GM21447 (cell line): ENCODE results near the gene EIF4E1B.

Experiments used
- ATAC-seq: cut with Tn5 transposase; IDR thresholded peaks from one replicate; pipeline ENCODE4 v1.9.1; 2021; ENCODE audit not compliant: unreplicated experiment

EIF4E1B gene

DNA sequence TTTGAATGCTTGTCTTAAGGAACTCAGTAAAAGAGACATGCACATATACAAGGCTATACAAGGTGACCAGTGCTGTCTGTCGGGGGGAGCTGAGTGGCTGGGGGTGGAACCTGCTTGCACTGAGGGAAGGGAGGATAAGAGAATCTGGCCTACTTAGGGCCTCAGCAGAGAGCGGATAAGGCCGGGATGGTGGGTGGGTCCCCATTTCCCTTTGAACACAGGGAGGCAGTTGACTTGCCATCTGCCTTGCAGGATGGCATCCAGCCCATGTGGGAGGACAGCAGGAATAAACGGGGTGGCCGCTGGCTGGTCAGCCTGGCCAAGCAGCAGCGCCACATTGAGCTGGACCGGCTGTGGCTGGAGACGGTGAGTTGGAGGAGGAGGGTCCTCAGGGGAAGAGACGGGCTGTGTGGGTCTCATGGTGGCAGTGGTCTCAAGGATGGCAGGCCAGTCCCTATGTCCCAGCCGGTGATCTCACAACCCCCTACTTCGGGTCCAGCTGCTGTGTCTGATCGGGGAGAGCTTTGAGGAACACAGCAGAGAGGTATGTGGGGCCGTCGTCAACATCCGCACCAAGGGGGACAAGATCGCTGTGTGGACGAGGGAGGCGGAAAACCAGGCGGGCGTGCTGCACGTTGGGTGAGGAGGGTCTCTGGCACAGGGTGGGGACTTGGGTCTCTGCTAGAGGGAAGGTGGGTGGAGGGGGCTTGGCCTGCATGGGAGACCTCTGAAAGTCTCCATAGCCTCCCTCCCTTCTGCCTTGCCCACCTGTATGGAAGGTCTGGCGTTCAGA lies 14.6 kb downstream of the EIF4E1B start:
- no peak for ATAC-seq

DNA sequence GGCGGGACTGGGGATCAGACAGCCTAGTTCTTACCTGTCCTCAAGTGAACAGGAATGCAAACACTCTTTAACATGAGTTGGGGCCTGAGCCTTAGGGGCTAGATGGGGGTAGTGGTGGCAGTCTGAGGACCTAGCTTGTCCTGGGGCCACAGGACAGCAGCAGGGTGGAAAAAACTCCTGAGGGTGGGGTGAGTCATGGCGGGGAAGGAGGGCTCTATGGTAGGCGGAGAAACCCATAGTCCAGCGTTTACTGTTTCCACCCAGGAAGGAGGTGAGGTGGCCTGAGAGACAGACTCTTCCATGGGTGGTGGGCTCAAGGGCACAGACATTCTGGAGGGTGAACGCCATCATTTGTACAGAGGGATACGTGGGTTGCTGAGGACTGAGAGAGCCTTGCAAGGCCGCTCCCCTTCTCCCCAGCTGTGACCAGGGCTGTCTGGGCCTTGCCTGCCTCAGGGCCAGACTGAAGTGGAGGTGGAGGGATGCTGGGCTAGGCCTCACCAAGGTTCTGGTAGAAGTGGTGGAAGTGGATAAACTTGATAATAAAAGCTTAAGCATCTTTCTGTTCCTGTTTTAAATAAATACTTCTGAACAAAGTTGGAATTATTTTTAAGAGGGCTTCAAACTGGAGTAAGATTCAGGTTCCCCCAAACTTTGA lies 15.7 kb downstream of the EIF4E1B start:
- ATAC-seq, result no peak

DNA sequence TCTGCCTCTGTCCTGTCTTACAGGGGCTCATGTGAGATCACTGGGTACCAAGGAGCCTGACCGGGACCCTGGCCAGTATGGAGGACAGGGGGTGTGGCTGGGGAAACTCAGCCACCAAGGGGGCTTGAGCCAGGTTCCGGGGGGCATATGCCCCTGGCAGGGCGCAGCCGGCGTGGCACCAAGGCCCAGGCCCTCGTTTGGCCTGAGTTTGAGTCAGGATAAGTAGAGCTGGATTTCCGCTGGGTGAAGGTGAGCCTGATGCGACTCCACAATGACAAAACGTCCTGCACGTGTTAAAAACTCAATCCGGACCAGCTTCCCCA lies 16.2 kb downstream of the EIF4E1B start:
- ATAC-seq, result no peak

DNA sequence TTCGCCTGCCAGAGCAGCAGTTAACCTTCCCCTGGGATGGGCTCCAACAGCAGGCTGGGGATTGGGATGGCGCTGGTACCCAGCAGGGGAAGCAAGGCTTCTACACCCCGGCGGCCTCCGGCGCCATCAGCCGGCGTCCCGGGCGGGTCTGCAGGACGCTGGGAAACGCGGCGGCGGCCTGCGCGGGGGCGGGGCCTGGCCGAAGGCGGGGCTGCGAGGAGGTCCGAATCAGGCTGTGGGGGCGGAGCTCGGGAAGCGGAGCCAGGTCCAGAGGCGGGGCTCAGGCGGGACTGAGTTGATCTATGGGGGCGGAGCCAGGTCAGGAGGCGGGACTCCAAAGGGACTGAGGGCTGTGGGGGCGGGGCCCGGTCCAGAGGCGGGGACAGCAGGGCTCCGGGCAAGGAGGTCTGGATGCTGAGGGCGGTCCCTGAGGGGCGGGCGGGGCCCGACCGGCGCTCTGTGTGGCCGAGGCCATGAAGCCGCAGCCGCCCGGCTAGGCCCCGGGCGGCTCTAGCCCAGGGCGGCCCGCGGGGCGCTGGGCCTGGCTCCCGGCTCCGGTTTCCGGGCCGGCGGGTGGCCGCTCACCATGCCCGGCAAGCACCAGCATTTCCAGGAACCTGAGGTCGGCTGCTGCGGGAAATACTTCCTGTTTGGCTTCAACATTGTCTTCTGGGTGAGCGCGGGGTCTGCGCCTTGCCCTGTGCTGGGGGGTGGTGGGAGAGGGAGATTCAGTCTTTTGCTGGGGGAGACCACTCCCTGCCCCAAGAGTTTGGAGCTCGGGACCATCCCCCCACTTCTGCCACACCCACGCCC lies 16.8 kb downstream of the EIF4E1B start, which contains the start of gene TSPAN17:
Gene TSPAN17, plus strand, starts transcription at position 455 of the 813 bp plus-strand sequence. Its CDS starts 132 bp downstream, at position 587.
- peak; percentile 93 for ATAC-seq

DNA sequence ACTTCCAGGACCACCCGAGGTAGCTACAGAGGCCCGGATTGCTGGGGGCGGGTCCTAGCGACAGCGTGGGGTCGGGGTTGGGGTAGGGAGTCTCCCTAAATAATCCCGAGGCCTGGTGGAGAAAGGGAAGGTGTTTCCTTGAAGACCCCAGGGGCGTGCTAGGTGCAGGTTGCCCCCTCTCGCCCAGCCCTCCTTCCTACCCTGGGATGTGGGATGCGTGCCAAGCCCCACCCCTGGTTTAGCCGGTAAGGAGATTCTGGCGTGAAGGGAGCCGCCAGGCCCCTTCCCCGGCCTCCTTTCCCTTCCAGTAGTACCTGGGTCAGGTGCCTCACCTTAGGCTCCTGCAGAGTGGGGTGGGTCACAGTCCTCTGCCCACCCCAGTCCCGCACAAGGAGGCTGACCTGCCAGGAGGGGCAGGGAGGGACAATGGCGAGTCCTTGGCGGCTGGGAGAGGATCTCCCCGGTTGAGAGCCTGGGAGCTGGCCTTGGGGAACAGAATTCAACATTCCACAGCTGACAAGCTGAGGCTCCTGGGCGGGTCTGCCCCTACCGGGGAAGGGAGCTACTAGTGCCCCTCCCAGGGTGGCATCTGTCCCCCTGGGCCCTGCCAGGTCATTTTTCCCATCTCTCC lies 17.5 kb downstream of the EIF4E1B start:
- ATAC-seq, result no peak

DNA sequence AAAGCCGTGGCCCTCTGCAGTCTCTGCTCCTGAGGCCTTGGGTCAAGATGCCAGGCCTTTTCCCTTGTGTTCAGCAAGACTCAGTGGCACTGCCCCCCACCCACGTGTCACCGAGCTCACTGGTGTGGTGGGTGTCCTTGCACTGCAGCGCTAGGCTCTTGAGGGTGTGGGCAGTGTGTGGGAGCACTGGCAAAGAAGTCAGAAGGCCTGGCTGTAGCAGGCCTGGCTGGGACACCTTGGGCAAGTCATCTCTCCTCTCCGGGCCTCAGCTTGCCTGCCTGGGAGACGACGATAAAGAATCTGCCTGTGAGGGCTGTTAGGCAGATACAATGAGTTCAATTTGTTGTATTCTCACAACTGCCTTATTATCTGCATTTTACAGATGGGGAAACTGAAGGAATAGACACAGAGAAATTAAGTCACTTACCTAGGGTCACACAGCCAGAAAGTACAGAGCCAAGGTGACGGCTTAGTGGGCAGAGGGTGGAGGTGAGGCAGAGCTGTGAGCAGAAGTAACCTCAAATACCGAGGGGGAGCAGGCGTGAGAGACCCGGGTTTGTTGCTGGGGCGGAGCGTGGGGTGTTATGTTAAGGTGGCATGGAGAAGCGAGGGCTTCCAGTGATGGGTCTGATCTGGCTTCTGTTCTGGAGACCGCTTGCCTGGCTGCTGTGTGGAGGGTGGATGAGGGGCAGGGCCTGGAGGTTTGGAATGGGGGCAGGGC lies 18.2 kb downstream of the EIF4E1B start:
- ATAC-seq, result no peak

DNA sequence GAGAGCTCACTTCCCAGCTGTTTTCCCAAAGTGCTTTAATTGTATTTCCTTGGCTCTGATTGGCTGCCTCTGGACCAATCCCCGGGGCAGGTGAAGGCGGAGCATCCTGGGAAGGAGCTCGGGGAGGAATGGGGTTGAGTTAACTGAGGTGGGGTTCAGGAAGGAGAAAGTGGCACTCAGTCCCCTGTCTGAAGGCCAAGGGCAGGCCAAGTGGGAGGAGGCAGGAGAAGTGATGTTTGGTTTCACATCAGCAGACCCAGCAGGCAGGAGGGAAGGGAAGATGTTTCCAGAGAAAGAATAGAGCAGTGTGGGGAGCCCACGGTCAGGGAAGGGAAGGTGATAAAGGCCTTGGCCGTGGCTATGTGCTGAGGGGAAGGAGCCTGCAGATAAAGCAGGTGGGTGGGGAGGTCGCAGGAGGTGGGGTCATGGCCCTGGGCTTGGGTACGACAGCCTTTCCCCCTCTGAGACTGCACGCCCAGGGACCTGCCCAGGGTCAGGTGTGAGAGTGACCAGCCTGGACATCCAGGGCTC lies 19.9 kb downstream of the EIF4E1B start:
- ATAC-seq, result no peak

DNA sequence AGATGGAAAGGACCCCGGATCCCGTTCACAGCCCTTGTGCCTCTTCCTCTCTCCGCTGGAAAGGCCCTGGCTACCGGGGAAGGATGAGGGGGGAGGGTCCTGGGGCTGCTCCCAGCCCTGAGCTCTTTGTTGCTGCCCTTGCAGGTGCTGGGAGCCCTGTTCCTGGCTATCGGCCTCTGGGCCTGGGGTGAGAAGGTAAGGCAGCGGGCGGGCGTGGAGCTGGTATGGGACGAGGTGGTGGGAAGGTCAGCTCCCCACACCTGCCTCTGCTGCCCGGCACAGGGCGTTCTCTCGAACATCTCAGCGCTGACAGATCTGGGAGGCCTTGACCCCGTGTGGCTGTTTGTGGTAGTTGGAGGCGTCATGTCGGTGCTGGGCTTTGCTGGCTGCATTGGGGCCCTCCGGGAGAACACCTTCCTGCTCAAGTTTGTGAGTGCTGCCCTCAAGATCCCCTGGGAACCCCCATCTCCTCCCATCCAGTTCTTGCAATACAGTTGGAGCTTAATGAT lies 21.1 kb downstream of the EIF4E1B start:
- no peak for ATAC-seq

DNA sequence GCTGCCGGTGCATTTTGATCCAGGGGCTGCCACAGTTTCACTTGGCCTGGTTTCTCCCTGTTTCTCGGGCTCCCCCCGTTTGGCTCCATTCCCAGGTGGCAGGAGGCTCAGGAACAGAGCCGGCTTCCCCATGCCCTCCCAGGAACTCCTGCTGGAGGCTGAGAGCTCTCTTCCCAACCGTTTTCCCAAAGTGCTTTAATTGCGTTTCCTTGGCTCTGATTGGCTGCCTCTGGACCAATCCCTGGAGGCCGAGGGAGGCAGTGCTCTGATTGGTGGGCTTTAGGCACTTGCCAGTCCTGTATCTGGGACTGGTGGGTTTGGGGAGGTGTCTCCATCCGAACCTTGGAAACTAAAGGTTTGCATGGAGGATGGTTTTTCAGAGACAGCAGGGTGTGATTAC lies 21.7 kb downstream of the EIF4E1B start:
- no peak for ATAC-seq

DNA sequence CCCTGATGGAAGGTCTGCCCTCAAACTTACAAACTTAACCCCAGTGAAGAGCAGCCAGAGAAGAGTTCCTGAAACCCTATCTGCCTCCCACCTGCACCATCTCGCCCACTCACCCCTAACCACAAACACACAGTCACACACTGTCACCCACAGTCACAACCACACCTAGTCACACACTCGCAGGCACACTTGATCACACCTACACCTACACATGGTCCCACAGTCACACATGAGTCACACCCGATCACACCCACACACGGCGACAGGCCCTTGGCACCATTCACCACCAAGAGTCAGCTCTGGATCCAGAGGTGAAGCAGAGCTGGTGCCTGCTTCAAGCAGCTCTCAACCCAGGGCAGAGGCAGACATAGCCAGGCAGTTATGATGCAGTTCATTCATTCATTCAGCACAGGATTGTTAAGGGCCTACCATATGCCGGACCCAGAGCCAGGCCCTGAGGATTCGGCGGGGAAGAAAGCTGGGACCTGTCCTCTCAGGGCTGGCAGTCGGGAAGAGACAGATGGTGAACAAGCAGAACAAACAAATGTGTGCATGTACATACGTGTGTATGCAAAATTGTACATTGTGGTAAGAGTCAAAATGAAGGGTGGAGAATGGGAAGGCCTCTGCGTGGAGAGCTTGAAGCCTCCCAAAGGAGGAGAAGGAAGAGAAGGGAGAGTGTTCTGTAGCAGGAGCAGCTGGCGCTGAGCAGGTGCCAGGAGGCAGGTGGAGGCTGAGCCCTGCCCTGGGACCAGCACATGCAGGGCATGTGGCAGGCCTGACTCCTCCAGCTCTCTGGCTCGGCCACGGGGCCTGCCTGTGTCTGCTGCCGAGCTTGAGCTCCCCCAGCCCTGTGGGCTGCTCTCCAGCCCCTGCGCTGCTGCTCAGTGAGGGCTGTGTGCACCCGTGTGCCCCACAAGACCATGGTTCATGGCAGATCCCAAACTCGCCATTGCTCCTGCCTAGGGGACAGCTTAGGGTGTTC lies 23.2 kb downstream of the EIF4E1B start:
- no peak for ATAC-seq

DNA sequence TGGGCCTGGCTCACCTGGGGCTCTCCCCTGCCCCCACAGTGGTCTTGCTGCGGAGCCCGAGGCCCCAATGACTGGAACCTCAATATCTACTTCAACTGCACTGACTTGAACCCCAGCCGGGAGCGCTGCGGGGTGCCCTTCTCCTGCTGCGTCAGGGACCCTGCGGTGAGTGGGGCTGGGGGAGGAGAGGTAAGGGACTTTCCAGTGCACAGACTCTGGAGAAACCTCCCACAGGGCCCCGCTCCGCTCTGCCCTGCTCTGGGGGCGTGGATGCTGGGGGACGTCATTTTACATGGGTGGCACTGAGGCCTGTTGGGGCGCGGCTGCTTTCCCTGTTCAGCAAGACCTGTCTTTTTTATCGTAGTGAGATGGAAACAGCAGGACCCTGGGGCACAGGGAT lies 24.4 kb downstream of the EIF4E1B start:
- no peak for ATAC-seq

DNA sequence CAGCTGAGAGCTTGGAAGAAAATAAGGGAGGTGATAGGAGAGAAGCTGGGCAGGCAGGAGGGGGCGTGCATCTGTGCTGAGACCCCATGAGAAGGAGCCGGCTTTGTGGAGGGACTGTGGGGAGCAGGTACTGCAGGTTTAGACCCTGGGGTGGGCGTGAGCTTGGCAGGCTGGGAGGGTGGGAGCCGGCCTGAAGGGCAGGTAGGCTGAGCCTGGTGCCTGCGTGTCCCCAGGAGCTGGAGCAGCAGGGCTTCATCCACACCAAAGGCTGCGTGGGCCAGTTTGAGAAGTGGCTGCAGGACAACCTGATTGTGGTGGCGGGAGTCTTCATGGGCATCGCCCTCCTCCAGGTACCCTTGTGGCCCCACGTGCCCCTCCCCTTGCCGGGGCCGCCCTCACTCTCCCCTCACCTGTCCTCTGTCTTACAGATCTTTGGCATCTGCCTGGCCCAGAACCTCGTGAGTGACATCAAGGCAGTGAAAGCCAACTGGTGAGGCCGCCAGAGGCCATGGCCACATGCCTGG lies 26.1 kb downstream of the EIF4E1B start:
- ATAC-seq, result no peak

DNA sequence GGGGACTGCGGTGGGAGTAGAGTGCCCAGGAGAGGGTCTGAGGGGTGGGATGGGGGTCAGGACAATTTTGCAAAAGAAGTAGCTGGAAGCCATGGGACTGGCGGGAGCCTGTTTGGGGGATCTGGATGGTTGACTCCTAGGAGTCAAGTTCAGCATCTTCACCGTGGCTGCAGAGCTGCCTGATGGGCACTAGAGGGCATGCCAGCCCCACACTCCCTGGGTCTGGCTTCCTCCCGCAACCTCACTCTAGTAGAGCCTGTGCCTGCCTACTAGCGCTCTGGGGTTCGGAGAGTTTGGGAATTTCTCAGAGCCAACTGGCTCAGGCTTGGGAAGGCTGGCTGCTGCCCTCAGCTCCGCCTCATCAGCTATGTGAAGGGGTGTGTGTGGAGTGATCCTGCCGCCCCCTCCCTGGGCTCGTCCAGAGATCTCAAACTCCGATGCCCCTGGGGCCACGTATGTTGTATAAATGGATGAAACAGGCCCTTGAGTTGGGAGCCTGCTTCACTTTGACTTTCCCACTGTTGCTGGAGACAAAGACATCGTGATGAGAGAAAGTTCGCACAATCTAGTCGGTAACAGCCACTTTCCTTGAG lies 27.6 kb downstream of the EIF4E1B start:
- peak; percentile 57 for ATAC-seq

DNA sequence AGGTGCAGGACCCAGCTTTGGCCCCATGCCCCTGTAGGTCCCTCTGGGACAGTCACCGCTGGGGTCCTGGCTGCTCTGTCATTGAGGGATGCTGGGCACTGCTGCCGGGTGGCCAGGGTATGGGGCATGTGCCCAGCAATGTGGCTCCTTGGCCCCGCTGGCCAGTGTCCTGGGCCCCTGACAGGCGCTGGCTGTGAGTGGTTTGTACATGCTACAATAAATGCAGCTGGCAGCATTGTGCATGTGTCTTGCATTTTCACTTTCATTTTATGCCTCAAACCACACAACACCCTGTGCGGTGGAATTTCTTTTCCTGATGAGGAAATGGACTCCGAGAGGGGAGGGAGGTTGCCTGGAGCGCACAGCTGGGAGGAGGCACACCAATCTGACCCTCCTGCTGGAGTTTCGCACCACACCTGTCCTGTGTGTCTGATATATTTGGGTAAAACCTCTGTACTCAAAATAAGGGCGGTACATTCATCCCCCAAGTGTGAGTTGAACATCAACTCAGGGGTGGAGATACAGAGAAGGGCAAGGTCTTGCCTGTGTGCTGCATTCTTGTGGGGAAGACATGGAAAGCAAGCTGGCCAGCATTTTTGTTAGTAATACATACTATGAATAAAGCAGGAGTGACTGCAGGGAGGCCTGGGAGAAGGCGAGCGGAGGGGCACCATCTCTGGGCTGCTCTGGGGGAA lies 28.5 kb downstream of the EIF4E1B start:
- ATAC-seq, result no peak

DNA sequence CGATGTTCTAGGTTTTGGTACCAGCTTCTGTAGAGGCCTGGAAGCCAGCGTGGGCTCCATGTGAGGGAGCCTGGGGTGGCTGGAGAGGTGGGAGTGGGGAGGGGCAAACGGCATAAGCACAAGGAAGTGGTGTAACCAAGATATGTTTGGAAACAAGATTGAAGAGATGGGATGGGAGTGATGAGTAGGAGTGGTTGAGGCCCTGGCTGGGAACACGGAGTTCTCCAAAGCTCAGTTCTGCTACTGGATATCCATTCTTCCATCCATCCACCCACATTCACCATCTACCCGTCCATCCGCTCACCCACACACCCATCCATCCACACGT lies 29.0 kb downstream of the EIF4E1B start:
- ATAC-seq, result no peak

DNA sequence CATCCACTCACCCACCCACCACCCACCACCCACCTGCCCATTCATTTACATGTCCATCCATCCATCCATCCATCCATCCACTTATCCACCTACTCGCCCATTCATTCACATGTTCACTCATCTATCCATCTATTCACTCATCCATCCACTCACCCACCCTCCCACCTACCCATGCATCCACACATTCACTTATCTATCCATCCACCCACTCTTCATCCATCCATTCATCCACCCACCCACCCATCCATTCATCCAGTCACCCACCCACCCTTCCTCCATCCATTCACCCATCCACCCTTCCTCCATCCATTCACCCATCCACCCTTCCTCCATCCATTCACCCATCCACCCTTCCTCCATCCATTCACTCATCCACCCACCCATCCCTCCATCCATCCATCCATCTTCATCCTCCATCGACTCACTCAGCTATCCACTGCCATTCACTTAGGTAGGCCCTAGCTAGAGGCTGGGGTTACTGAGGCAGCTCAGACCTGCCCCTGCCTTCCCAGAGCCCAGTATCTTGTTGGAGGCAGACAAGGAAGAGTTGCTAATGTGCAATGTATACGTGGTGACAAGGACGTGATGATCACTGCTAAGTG lies 29.5 kb downstream of the EIF4E1B start:
- ATAC-seq, result no peak

DNA sequence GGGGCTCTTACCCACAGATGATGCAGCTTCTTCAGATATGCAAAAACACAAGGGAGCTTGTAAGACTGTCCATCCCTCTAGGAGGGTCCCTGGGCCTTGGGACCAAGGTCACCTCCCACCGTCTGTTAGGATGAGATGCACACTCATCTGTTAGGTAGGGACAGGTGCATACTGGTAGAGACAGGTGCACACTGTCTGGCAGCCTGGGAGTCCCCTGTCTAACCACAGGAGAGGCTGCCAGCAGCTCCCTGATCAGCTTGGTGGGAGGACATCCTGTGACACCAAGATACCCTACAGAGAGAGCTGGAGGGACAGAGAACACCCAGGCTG lies 30.0 kb downstream of the EIF4E1B start:
- ATAC-seq, result peak; percentile 20
